SU-DHL-6 (cell line): ENCODE data around the gene GIPC2.
"Not testable (repeated sequence)": the region's sequence is repeated elsewhere in the genome, so short reads cannot be mapped to it uniquely, and the experiment has no call there.

Experiments used
- H2AFZ ChIP-seq: fragments of 200-600 bp; sonication (generic); 2 replicates; pipeline ENCODE4 v1.6.1; 2014; ENCODE audit warnings: low read depth, mild to moderate bottlenecking, moderate library complexity, mixed read lengths, antibody characterized with exemption, low read length; ENCODE audit not compliant: severe bottlenecking
- H3F3A ChIP-seq: fragments of 200-600 bp; shearing (Covaris generic); 2 replicates; pipeline ENCODE4 v1.6.0; 2016; ENCODE audit warnings: antibody characterized with exemption, mild to moderate bottlenecking; ENCODE audit not compliant: insufficient read depth
- H3K27ac ChIP-seq: fragments of 200-600 bp; sonication (generic); 2 replicates; pipeline ENCODE4 v1.5.1; 2016; ENCODE audit warnings: low read depth, mild to moderate bottlenecking, low read length, moderate library complexity, mixed read lengths
- H3K27me3 ChIP-seq: fragments of 200-600 bp; sonication (generic), shearing (Covaris generic); 2 replicates; pipeline ENCODE4 v1.6.0; 2014; ENCODE audit warnings: mild to moderate bottlenecking, low read length
- H3K36me3 ChIP-seq: fragments of 200-600 bp; sonication (generic); 2 replicates; pipeline ENCODE4 v1.6.1; 2014; ENCODE audit warnings: mild to moderate bottlenecking, low read length, mixed read lengths
- H3K4me2 ChIP-seq: fragments of 300-600, 200-600 bp; shearing (Covaris generic), sonication (generic); 2 replicates; pipeline ENCODE4 v1.6.0; 2014; ENCODE audit warnings: low read length, low read depth, mild to moderate bottlenecking; ENCODE audit not compliant: poor library complexity, severe bottlenecking
- H3K4me3 ChIP-seq: fragments of 200-600 bp; sonication (generic); 2 replicates; pipeline ENCODE4 v1.5.1; 2014; ENCODE audit warnings: antibody characterized with exemption, low read length, mild to moderate bottlenecking, mixed read lengths; ENCODE audit not compliant: insufficient read depth, poor library complexity, severe bottlenecking
- H3K79me2 ChIP-seq: fragments of 200-600 bp; sonication (generic); 2 replicates; pipeline ENCODE4 v1.6.1; 2014; ENCODE audit warnings: mild to moderate bottlenecking, low read length, moderate library complexity; ENCODE audit not compliant: insufficient read depth
- H3K9ac ChIP-seq: fragments of 200-600 bp; sonication (generic); 2 replicates; pipeline ENCODE4 v1.7.0; 2014; ENCODE audit warnings: mild to moderate bottlenecking, low read length
- H3K9me2 ChIP-seq: fragments of 200-600 bp; sonication (generic); replicated peaks from 2 replicates; pipeline ENCODE4 v1.6.1; 2014; ENCODE audit warnings: low read length; ENCODE audit not compliant: insufficient read depth
- H3K9me3 ChIP-seq: fragments of 200-600 bp; sonication (generic); 2 replicates; pipeline ENCODE4 v1.6.1; 2014; ENCODE audit warnings: low read length, mixed read lengths; ENCODE audit not compliant: insufficient read depth
- H4K20me1 ChIP-seq: fragments of 200-600 bp; sonication (generic); 2 replicates; pipeline ENCODE4 v1.6.1; 2014; ENCODE audit warnings: low read depth, mild to moderate bottlenecking, antibody characterized with exemption, low read length, moderate library complexity, mixed read lengths
- EZH2phosphoT487 ChIP-seq: fragments of 200-600 bp; sonication (generic), shearing (Covaris generic); conservative IDR thresholded peaks from 2 replicates; pipeline ENCODE4 v1.6.1; 2018; ENCODE audit warnings: mild to moderate bottlenecking, antibody characterized with exemption, low read length, moderate library complexity, mixed read lengths
- TF ChIP-seq, protein P1 (sequence below): fragments of 200-600 bp; sonication (generic); IDR thresholded peaks from one replicate; pipeline ENCODE4 v1.5.1; 2017; ENCODE audit warnings: antibody characterized with exemption, mild to moderate bottlenecking, low read length, moderate library complexity; ENCODE audit not compliant: insufficient read depth, poor library complexity, severe bottlenecking

The GIPC2 gene

DNA sequence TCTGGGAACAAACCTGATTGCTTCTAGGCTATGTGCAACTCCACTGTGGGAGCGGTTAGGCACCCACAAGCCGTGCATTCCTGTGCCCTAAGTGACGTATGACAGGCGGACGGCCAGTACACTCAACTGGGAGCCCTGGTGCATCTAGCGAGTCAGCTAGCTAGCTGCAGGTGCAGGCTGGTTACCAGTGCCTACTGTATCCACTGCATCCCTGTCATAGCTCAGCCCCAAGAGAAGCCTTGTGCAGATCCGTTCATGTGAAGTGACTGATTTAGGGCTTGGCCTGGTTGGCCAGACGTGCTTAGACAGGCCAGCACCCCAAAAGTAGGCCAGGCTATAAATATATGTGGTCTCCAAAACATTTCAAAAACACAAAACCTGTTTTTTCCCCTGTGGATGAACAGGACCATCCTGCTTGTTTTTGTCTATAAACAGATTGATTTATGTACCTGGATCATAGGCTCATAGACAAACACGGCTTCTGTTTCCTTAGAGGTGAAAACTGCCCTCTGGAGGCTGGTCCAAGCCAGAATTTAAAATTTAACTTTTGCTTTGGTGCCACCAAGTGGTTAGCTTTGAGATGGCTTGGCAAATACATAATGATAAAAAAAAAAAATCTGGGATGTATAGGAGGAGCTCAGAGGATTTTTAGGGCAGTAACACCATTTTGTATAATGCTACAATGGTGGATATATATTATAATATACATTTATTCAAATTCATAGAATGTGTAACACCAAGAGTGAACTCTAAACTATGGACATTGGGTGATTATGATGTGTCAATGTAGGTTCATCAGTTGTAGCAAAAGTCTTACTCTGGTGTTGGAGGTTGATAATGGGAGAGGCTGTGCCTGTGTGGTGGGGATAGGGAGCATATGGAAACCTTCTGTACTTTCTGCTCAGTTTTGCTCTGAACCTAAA lies 68.5 kb downstream of the GIPC2 start:
- Histone ChIP-seq H3K36me3 (no peaks in the 10 kb centered on the region), H3K4me3 (no peak overlapping the region), H3F3A (no peaks in the 10 kb centered on the region), H3K79me2 (no peaks in the 10 kb centered on the region), H2AFZ (peak overlapping the region; percentile 55), H3K4me2 (no peak overlapping the region), H3K27ac (no peak overlapping the region), H3K27me3 (no peaks in the 10 kb centered on the region), H3K9ac (no peak overlapping the region), H3K9me3 (no peaks in the 10 kb centered on the region), H4K20me1 (no peaks in the 10 kb centered on the region), H3K9me2 (no peaks in the 10 kb centered on the region)
- TF ChIP-seq, protein P1, sequence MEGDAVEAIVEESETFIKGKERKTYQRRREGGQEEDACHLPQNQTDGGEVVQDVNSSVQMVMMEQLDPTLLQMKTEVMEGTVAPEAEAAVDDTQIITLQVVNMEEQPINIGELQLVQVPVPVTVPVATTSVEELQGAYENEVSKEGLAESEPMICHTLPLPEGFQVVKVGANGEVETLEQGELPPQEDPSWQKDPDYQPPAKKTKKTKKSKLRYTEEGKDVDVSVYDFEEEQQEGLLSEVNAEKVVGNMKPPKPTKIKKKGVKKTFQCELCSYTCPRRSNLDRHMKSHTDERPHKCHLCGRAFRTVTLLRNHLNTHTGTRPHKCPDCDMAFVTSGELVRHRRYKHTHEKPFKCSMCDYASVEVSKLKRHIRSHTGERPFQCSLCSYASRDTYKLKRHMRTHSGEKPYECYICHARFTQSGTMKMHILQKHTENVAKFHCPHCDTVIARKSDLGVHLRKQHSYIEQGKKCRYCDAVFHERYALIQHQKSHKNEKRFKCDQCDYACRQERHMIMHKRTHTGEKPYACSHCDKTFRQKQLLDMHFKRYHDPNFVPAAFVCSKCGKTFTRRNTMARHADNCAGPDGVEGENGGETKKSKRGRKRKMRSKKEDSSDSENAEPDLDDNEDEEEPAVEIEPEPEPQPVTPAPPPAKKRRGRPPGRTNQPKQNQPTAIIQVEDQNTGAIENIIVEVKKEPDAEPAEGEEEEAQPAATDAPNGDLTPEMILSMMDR, result peak; percentile 99
- no peak for TF ChIP-seq EZH2phosphoT487

DNA sequence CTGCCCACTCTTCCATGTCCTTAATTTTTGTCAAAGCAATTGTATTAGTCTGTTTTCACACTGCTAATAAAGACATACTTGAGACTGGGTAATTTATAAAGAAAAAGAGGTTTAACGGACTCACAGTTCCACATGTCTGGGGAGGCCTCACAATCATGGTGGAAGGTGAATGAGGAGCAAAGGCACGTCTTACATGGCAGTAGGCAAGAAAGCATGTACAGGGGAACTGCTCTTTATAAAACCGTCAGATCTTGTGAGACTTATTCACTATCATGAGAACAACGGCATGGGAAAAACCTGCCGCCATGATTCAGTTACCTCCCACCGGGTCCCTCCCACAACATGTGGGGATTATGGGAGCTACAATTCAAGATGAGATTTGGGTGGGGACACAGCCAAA lies 74.7 kb downstream of the GIPC2 start:
- not testable (repeated sequence) for H2AFZ ChIP-seq, H3K27ac ChIP-seq, H3K79me2 ChIP-seq, H3F3A ChIP-seq, H4K20me1 ChIP-seq, H3K9me3 ChIP-seq, H3K9ac ChIP-seq, H3K4me2 ChIP-seq, H3K9me2 ChIP-seq, H3K36me3 ChIP-seq, H3K27me3 ChIP-seq, H3K4me3 ChIP-seq

DNA sequence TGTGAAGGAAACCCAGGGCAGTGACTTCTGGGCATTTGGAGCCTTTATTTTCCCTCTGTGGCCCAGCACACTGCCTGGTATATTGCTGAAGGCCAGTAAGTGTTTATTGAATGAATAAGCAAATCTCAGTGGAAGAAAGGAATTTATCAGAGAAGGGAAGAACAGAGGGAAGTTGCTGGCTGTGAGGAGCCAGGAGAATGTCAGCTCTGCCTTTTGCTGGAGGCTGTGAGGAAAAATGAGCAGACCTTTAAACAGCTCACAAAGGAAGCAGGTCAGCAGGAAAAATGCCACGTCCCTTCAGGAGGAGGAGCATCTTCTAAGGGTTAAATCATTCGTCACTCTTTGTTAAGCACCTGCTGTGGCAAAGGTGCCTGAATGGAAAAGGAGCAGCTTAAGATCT lies 75.9 kb downstream of the GIPC2 start:
- Histone ChIP-seq H3K9me3 (no peaks in the 10 kb centered on the region; the same call in 1 of the 2 replicates), H3K9ac (no peak overlapping the region), H4K20me1 (no peaks in the 10 kb centered on the region), H3K4me2 (no peak overlapping the region), H3K79me2 (no peaks in the 10 kb centered on the region), H3K9me2 (no peaks in the 10 kb centered on the region), H3K27me3 (no peaks in the 10 kb centered on the region), H3K27ac (no peak overlapping the region), H3F3A (no peaks in the 10 kb centered on the region), H2AFZ (no peak overlapping the region), H3K36me3 (no peaks in the 10 kb centered on the region), H3K4me3 (no peak overlapping the region)
- TF ChIP-seq, protein P1, result no peak

DNA sequence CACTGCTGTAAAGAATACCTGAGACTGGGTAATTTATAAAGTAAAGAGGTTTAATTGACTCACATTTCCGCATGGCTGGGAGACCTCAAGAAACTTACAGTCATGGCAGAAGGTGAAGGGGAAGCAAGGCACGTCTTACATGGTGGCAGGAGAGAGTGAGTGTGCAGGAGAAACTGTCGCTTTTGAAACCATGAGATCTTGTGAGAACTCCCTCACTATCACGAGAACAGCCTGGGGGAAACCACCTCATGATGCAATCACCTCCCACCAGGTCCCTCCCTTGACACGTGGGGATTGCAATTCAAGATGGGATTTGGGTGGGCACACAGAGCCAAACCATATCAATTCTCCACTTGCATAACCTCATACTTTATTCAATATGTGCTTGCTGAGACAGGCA lies 76.6 kb downstream of the GIPC2 start:
- Histone ChIP-seq H3F3A (no peaks in the 10 kb centered on the region), H2AFZ (no peak overlapping the region), H3K79me2 (no peaks in the 10 kb centered on the region), H3K9me2 (no peaks in the 10 kb centered on the region), H3K4me2 (no peak overlapping the region), H3K9me3 (no peaks in the 10 kb centered on the region; the same call in 1 of the 2 replicates), H3K27ac (no peak overlapping the region), H3K27me3 (no peaks in the 10 kb centered on the region), H3K9ac (no peak overlapping the region), H3K36me3 (no peaks in the 10 kb centered on the region), H4K20me1 (no peaks in the 10 kb centered on the region), H3K4me3 (no peak overlapping the region)
- TF ChIP-seq, protein P1, result no peak
- no peak for TF ChIP-seq EZH2phosphoT487
